HepG2 (cell line): ENCODE data around the gene NEAT1. TPM values are rescaled to one million over a fixed set of nuclear protein-coding genes. Genes with fewer than 3 reads are reported as not detected.

Experiments
- BCL6 ChIP-seq: IDR thresholded peaks from 2 replicates; pipeline ENCODE4 v1.6.1; 2016; ENCODE audit warnings: missing genetic modification reagents, missing compliant biosample characterization
- FOSL1 ChIP-seq: sonication (generic); formaldehyde crosslinking; IDR thresholded peaks from 2 replicates; pipeline ENCODE4 v1.9.0; 2021; ENCODE audit warnings: missing genetic modification reagents, borderline replicate concordance
- JARID2 ChIP-seq: sonication (generic); formaldehyde crosslinking; IDR thresholded peaks from 2 replicates; pipeline ENCODE4 v1.8.1; 2023; ENCODE audit warnings: missing genetic modification reagents, inconsistent platforms; ENCODE audit not compliant: insufficient replicate concordance
- KLF15 ChIP-seq: sonication (generic); formaldehyde crosslinking; IDR thresholded peaks from 2 replicates; pipeline ENCODE4 v1.8.1; 2023; ENCODE audit warnings: borderline replicate concordance, mild to moderate bottlenecking, inconsistent platforms, missing genetic modification reagents, mixed read lengths
- PBX2 ChIP-seq: IDR thresholded peaks from 2 replicates; pipeline ENCODE4 v1.6.1; 2016; ENCODE audit warnings: control low read depth
- PCBP1 ChIP-seq: fragments of 200-400 bp; formaldehyde crosslinking; IDR thresholded peaks from 2 replicates; pipeline ENCODE4 v1.6.1; 2017; ENCODE audit warnings: mild to moderate bottlenecking, low read depth, low read length, borderline replicate concordance
- PHF20 ChIP-seq: sonication (generic); formaldehyde crosslinking; IDR thresholded peaks from 2 replicates; pipeline ENCODE4 v1.5.0; 2020; ENCODE audit warnings: mild to moderate bottlenecking, missing genetic modification reagents
- POLR2AphosphoS5 ChIP-seq: IDR thresholded peaks from 2 replicates; pipeline ENCODE4 v1.6.1; 2012; ENCODE audit warnings: low read depth, low read length
- POLR2G ChIP-seq: fragments of 200-400 bp; formaldehyde crosslinking; IDR thresholded peaks from 2 replicates; pipeline ENCODE4 v1.6.1; 2018; ENCODE audit warnings: mild to moderate bottlenecking, low read depth, low read length, moderate library complexity
- PTBP1 ChIP-seq: fragments of 200-400 bp; formaldehyde crosslinking; IDR thresholded peaks from 2 replicates; pipeline ENCODE4 v1.6.1; 2018; ENCODE audit warnings: low read length, low read depth; ENCODE audit not compliant: poor library complexity, severe bottlenecking
- SRSF9 ChIP-seq: fragments of 200-400 bp; formaldehyde crosslinking; IDR thresholded peaks from 2 replicates; pipeline ENCODE4 v1.6.1; 2018; ENCODE audit warnings: borderline replicate concordance, mild to moderate bottlenecking, low read depth, low read length; ENCODE audit not compliant: insufficient read depth, poor library complexity, severe bottlenecking
- TBP ChIP-seq: sonication (generic); formaldehyde crosslinking; IDR thresholded peaks from 2 replicates; pipeline ENCODE4 v1.5.0; 2020; ENCODE audit warnings: missing genetic modification reagents
- ZBTB3 ChIP-seq: sonication (generic); formaldehyde crosslinking; IDR thresholded peaks from 2 replicates; pipeline ENCODE4 v1.4.0; 2020; ENCODE audit warnings: low read depth, mild to moderate bottlenecking, moderate library complexity, missing genetic modification reagents, borderline replicate concordance
- ZNF362 ChIP-seq: sonication (generic); formaldehyde crosslinking; IDR thresholded peaks from 2 replicates; pipeline ENCODE4 v1.4.0; 2020; ENCODE audit warnings: missing genetic modification reagents, mild to moderate bottlenecking, borderline replicate concordance
- ZNF772 ChIP-seq: sonication (generic); formaldehyde crosslinking; IDR thresholded peaks from 2 replicates; pipeline ENCODE4 v1.5.0; 2020; ENCODE audit warnings: mild to moderate bottlenecking, missing genetic modification reagents
- ZNF773 ChIP-seq: sonication (generic); formaldehyde crosslinking; IDR thresholded peaks from 2 replicates; pipeline ENCODE4 v1.4.0; 2020; ENCODE audit warnings: missing genetic modification reagents, borderline replicate concordance
- ZNF792 ChIP-seq: IDR thresholded peaks from 2 replicates; pipeline ENCODE4 v1.6.1; 2016
- polyA plus RNA-seq, 8 experiments: library from polyadenylated mRNA; depleted of rRNA in 3 of 8; stranded (reverse) in 7 of 8; unstranded in 1 of 8; fragments of >200 nt; fragmentation: Illumina TruSeq in 4 of 8; extraction: Trizol in 4 of 8; gene quantifications; 2 replicates each; pipeline versions ENCODE4 v1.2.1 to v1.2.3, GENCODE V29; 2011 to 2016; ENCODE audit warnings: low read depth in 4 of 8, missing spikeins in 1 of 8, mixed read lengths in 1 of 8; ENCODE audit not compliant: insufficient read depth in 1 of 8
- total RNA-seq, 5 experiments: library from RNA; depleted of rRNA; stranded (reverse); fragments of >200 nt; fragmentation: Illumina TruSeq; extraction: Trizol; gene quantifications; 2 replicates each; pipeline ENCODE4 v1.2.3, GENCODE V29; 2016; ENCODE audit warnings: low read depth in 1 of 5
- TF ChIP-seq, protein P1 (sequence below), 2 experiments: sonication (generic) in 1 of 2; formaldehyde crosslinking in 1 of 2; IDR thresholded peaks; 2 replicates each; pipeline versions ENCODE4 v1.4.0 to v1.6.1; 2016 to 2020; ENCODE audit warnings: borderline replicate concordance in 1 of 2, low read depth in 1 of 2, mild to moderate bottlenecking in 1 of 2, missing genetic modification reagents in 1 of 2
- TF ChIP-seq, protein P2 (sequence below): sonication (generic); formaldehyde crosslinking; IDR thresholded peaks from 2 replicates; pipeline ENCODE4 v1.8.0; 2022; ENCODE audit warnings: missing genetic modification reagents, low read depth, mild to moderate bottlenecking, borderline replicate concordance
- TF ChIP-seq, protein P3 (sequence below): sonication (generic); formaldehyde crosslinking; IDR thresholded peaks from 2 replicates; pipeline ENCODE4 v1.4.0; 2020; ENCODE audit warnings: missing genetic modification reagents

The NEAT1 gene
- total and polyA plus RNA-seq, 2 of the 13 experiments (the other 11 are each of a cell fraction or from before 2014, with no cell fraction given) = 20.5 to 41.2 TPM

DNA sequence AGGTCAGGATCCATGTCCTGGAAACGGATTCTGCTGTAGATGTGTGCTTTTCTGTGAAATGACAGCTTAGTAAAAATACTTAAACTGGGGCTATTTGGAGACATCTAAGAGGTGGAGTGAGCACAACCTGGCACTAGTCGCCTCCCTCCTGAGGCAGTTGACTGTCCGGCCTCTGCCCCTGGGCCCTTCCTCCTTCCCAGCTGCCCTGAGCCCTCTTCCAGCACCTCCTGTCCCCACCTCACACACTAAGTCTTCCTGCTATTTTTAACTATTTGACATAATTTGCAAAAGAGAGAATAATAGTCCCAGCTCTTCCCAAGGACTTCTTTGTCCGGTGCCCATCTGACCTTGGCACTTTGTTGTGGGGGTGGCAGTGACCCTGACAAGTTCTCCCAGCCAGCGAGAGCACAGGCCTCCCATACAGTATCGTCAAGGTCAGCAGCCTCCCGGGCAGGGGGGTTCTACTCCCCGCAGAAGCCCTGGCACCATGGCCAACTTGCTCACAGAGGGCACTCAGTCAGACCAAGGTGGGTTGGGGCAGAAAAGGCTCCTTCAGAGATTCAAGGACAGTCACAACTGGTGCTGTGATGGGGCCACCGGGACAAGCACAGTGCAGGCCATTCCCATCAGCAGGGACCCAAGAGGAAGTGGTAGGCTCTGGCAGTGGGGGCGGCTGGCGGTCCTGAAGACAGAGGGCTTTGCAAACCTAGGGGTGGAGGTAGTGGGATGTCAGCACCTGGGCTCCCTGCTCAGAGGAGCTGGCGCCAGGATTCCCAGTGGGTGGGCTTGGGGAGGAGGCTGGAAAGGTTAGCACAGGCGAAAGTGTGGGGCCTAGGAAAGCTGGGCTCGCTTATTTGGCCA, 5.5 kb upstream of the NEAT1 start (continued):
- TF ChIP-seq, protein P1, sequence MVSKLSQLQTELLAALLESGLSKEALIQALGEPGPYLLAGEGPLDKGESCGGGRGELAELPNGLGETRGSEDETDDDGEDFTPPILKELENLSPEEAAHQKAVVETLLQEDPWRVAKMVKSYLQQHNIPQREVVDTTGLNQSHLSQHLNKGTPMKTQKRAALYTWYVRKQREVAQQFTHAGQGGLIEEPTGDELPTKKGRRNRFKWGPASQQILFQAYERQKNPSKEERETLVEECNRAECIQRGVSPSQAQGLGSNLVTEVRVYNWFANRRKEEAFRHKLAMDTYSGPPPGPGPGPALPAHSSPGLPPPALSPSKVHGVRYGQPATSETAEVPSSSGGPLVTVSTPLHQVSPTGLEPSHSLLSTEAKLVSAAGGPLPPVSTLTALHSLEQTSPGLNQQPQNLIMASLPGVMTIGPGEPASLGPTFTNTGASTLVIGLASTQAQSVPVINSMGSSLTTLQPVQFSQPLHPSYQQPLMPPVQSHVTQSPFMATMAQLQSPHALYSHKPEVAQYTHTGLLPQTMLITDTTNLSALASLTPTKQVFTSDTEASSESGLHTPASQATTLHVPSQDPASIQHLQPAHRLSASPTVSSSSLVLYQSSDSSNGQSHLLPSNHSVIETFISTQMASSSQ (IDR thresholded peaks at IDR 0.05; ENCODE audit: low read depth) = no peak
- TF ChIP-seq, protein P1 (CRISPR knock-in tag; IDR thresholded peaks at IDR 0.05; ENCODE audit: borderline replicate concordance) = peak; percentile 41; the same call in 1 of the 2 replicates
- TF ChIP-seq ZNF772 (CRISPR knock-in tag) = no peak
- 0 out of 2 replicates have a peak, but pooled peaks have one; percentile 9 for TF ChIP-seq ZNF792 (CRISPR knock-in tag)
- TF ChIP-seq TBP (CRISPR knock-in tag) = no peak
- 0 out of 2 replicates have a peak, but pooled peaks have one; percentile 18 for TF ChIP-seq ZNF362 (CRISPR knock-in tag)
- no peak for TF ChIP-seq KLF15
- TF ChIP-seq PHF20 (CRISPR knock-in tag) = no peak
- TF ChIP-seq PBX2 (CRISPR knock-in tag) = no peak
- no peak for TF ChIP-seq SRSF9
- no peak; the same call in 1 of the 2 replicates for TF ChIP-seq POLR2G
- TF ChIP-seq POLR2AphosphoS5 = no peak
- no peak for TF ChIP-seq ZNF773 (CRISPR knock-in tag)
- TF ChIP-seq JARID2 (CRISPR knock-in tag) = no peak
- TF ChIP-seq, protein P2, sequence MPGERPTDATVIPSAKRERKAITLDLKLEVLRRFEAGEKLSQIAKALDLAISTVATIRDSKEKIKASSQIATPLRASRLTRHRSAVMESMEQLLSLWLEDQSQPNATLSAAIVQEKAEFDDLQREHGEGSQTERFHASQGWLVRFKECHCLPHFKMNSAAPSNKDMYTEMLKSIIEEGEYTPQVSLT (CRISPR knock-in tag) = no peak
- TF ChIP-seq FOSL1 (CRISPR knock-in tag) = no peak
- 0 out of 2 replicates have a peak, but pooled peaks have one; percentile 30 for TF ChIP-seq PCBP1
- no peak for TF ChIP-seq PTBP1
- no peak for TF ChIP-seq ZBTB3 (CRISPR knock-in tag)
- TF ChIP-seq, protein P3, sequence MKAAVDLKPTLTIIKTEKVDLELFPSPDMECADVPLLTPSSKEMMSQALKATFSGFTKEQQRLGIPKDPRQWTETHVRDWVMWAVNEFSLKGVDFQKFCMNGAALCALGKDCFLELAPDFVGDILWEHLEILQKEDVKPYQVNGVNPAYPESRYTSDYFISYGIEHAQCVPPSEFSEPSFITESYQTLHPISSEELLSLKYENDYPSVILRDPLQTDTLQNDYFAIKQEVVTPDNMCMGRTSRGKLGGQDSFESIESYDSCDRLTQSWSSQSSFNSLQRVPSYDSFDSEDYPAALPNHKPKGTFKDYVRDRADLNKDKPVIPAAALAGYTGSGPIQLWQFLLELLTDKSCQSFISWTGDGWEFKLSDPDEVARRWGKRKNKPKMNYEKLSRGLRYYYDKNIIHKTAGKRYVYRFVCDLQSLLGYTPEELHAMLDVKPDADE (CRISPR knock-in tag) = no peak
- TF ChIP-seq BCL6 (CRISPR knock-in tag) = peak; percentile 27; the same call in 1 of the 2 replicates
